GM23248 (cell line): Measurements from ENCODE around the gene MPPE1. TPM values are rescaled to one million over a fixed set of nuclear protein-coding genes. Genes with fewer than 3 reads are reported as not detected.
"Not testable (repeated sequence)": the region's sequence is repeated elsewhere in the genome, so short reads cannot be mapped to it uniquely, and the experiment has no call there.

ENCODE experiments used
- DNase-seq: peaks from one replicate; pipeline ENCODE4 v3.0.0-alpha.2; 2015
- H2AFZ ChIP-seq: fragments of 200-600 bp; sonication (generic); 2 replicates; pipeline ENCODE4 v1.6.1; 2016; ENCODE audit warnings: antibody characterized with exemption
- H3F3A ChIP-seq: fragments of 200-600 bp; sonication (generic); 2 replicates; pipeline ENCODE4 v1.6.1; 2016; ENCODE audit warnings: mild to moderate bottlenecking, antibody characterized with exemption, mixed run types; ENCODE audit not compliant: insufficient read depth
- H3K27ac ChIP-seq: fragments of 200-600 bp; sonication (generic); 2 replicates; pipeline ENCODE4 v1.5.1; 2016; ENCODE audit warnings: mild to moderate bottlenecking
- H3K27me3 ChIP-seq: fragments of 200-600 bp; sonication (generic); replicated peaks from 2 replicates; pipeline ENCODE4 v1.6.1; 2016; ENCODE audit warnings: mild to moderate bottlenecking; ENCODE audit not compliant: insufficient read depth
- H3K36me3 ChIP-seq: fragments of 200-600 bp; sonication (generic); 2 replicates; pipeline ENCODE4 v1.6.1; 2016; ENCODE audit warnings: low read depth, mild to moderate bottlenecking
- H3K4me1 ChIP-seq: fragments of 200-600 bp; sonication (generic); 2 replicates; pipeline ENCODE4 v1.6.1; 2016; ENCODE audit warnings: mild to moderate bottlenecking; ENCODE audit not compliant: insufficient read depth
- H3K4me2 ChIP-seq: fragments of 200-600 bp; sonication (generic); one replicate; pipeline ENCODE4 v1.6.1; 2016; ENCODE audit warnings: mild to moderate bottlenecking; ENCODE audit not compliant: unreplicated experiment
- H3K4me3 ChIP-seq: fragments of 200-600 bp; sonication (generic); 2 replicates; pipeline ENCODE4 v1.5.1; 2016; ENCODE audit warnings: mild to moderate bottlenecking
- H3K79me2 ChIP-seq: fragments of 200-600 bp; sonication (generic); 2 replicates; pipeline ENCODE4 v1.6.1; 2016; ENCODE audit warnings: mild to moderate bottlenecking; ENCODE audit not compliant: insufficient read depth
- H3K9ac ChIP-seq: fragments of 200-600 bp; sonication (generic); 2 replicates; pipeline ENCODE4 v1.6.1; 2016; ENCODE audit warnings: mild to moderate bottlenecking
- H3K9me2 ChIP-seq: fragments of 200-600 bp; sonication (generic); 2 replicates; pipeline ENCODE4 v1.6.1; 2016; ENCODE audit warnings: mixed run types, mild to moderate bottlenecking, moderate library complexity; ENCODE audit not compliant: insufficient read depth
- H3K9me3 ChIP-seq: fragments of 200-600 bp; sonication (generic); one replicate; pipeline ENCODE4 v1.6.1; 2017; ENCODE audit warnings: low read depth
- H4K20me1 ChIP-seq: fragments of 200-600 bp; sonication (generic); 2 replicates; pipeline ENCODE4 v1.6.0; 2016; ENCODE audit not compliant: insufficient read depth
- EZH2 ChIP-seq: fragments of 200-600 bp; sonication (generic); IDR thresholded peaks from 2 replicates; pipeline ENCODE4 v1.6.1; 2018; ENCODE audit warnings: antibody characterized with exemption, mild to moderate bottlenecking; ENCODE audit not compliant: insufficient read depth, poor library complexity, severe bottlenecking
- EZH2phosphoT487 ChIP-seq: fragments of 200-600 bp; sonication (generic); IDR thresholded peaks from 2 replicates; pipeline ENCODE4 v1.6.1; 2018; ENCODE audit warnings: antibody characterized with exemption, moderate library complexity, mild to moderate bottlenecking, low read depth; ENCODE audit not compliant: insufficient read depth
- WGBS, 2 experiments: methylation state at CpG; one replicate each; pipeline ENCODE4 v1.1.6; 2015 to 2017; ENCODE audit warnings: low lambda C conversion rate in 2 of 2, low coverage in 1 of 2; ENCODE audit errors: missing lambda C conversion rate in 2 of 2; 5-methylcytosine and 5-hydroxymethylcytosine counted together
- in situ Hi-C: fragments of 300-500 bp; cut with MboI; formaldehyde crosslinking; loops from 2 replicates; pipeline ENCODE4 v1.15.0; 2020
- polyA plus RNA-seq: library from polyadenylated mRNA; unstranded; fragments of >200 nt; fragmentation: Nextera tagmentation; extraction: Ambion mirVana; gene quantifications from 2 replicates; pipeline ENCODE4 v1.2.1, GENCODE V29; 2016
- total RNA-seq: library from RNA; depleted of rRNA; stranded (reverse); fragments of >200 nt; shearing (Covaris generic); gene quantifications from 2 replicates; pipeline ENCODE4 v1.2.3, GENCODE V29; 2014

The MPPE1 gene
- total and polyA plus RNA-seq, 2 experiments from 2014 or later, result 25.6 to 39.7 TPM

GRCh38 chr18:11857177-11857887, 50.8 kb downstream of the MPPE1 start:
- in situ Hi-C loops, result no loop called here
- TF ChIP-seq EZH2 (no peak), EZH2phosphoT487 (no peak)
- Histone ChIP-seq H3K36me3 (no peaks in the 10 kb centered on the region), H3K4me1 (peaks cover 39% of the 10 kb centered on the region), H3F3A (peaks cover 66% of the 10 kb centered on the region), H3K9ac (peak overlapping the region; percentile 87), H3K79me2 (peaks cover 32% of the 10 kb centered on the region), H3K27me3 (no peaks in the 10 kb centered on the region), H4K20me1 (no peaks in the 10 kb centered on the region), H3K27ac (peak overlapping the region; percentile 98), H3K4me2 (peak overlapping the region; percentile 74), H2AFZ (peak overlapping the region; percentile 59), H3K9me2 (no peaks in the 10 kb centered on the region), H3K9me3 (no peaks in the 10 kb centered on the region), H3K4me3 (peak overlapping the region; percentile 47)
- 2% methylated on average over 11 of the region's 11 CpGs for WGBS, 2 experiments
- peak; percentile 98 for DNase-seq

- H3K4me2 ChIP-seq, H3K9ac ChIP-seq, H3K36me3 ChIP-seq, H3K4me3 ChIP-seq, H3K9me3 ChIP-seq, H2AFZ ChIP-seq, H4K20me1 ChIP-seq, DNase-seq, H3K9me2 ChIP-seq, H3K27me3 ChIP-seq, in situ Hi-C loops: not testable (repeated sequence)
- Histone ChIP-seq H3F3A (peaks cover 79% of the 10 kb centered on the region), H3K27ac (peak overlapping the region; percentile 100; the same call in 1 of the 2 replicates), H3K79me2 (peaks cover 43% of the 10 kb centered on the region), H3K4me1 (peaks cover 38% of the 10 kb centered on the region)
- WGBS, 2 experiments, result 94 to 96% methylated on average over 6 of the region's 6 CpGs
These were observed 53.6 kb downstream of the MPPE1 start for GRCh38 chr18:11854554-11854953.

GRCh38 chr18:11851806-11852337, 56.2 kb downstream of the MPPE1 start:
- peaks cover 28% of the 10 kb centered on the region for H3K4me1 ChIP-seq
- no peaks in the 10 kb centered on the region for H3K27me3 ChIP-seq
- 1% methylated on average over 23 of the region's 23 CpGs for WGBS, 2 experiments
- no peaks in the 10 kb centered on the region for H3K9me2 ChIP-seq
- no peak overlapping the region for H2AFZ ChIP-seq
- in situ Hi-C loops, result no loop called here
- H3K9me3 ChIP-seq, result no peaks in the 10 kb centered on the region
- no peaks in the 10 kb centered on the region for H3K36me3 ChIP-seq
- no peak for TF ChIP-seq EZH2phosphoT487
- TF ChIP-seq EZH2, result no peak
- peak overlapping the region; percentile 100 for H3K27ac ChIP-seq
- peak overlapping the region; percentile 97 for H3K4me3 ChIP-seq
- peak; percentile 76 for DNase-seq
- peaks cover 56% of the 10 kb centered on the region for H3F3A ChIP-seq
- H3K79me2 ChIP-seq, result peaks cover 43% of the 10 kb centered on the region
- H3K4me2 ChIP-seq, result peak overlapping the region; percentile 100
- peak overlapping the region; percentile 99 for H3K9ac ChIP-seq
- no peaks in the 10 kb centered on the region for H4K20me1 ChIP-seq

GRCh38 chr18:11851146-11851805, 56.8 kb downstream of the MPPE1 start, which contains the start of gene CHMP1B:
CHMP1B (plus strand) TSS chr18:11851413; CDS start chr18:11851512, 99 bp downstream.
- peak within 1 kb of the TSS; percentile 74 for H2AFZ ChIP-seq
- H3K4me1 ChIP-seq, result peaks cover 22% of the 10 kb centered on the region
- in situ Hi-C loops, result no loop called here
- peak within 1 kb of the TSS; percentile 97 for H3K4me3 ChIP-seq
- H4K20me1 ChIP-seq, result no peaks in the 10 kb centered on the region
- peaks cover 50% of the 10 kb centered on the region for H3F3A ChIP-seq
- peak; percentile 99 for DNase-seq
- no peaks in the 10 kb centered on the region for H3K36me3 ChIP-seq
- peaks cover 43% of the 10 kb centered on the region for H3K79me2 ChIP-seq
- H3K27ac ChIP-seq, result peak within 1 kb of the TSS; percentile 100
- H3K9ac ChIP-seq, result peak within 1 kb of the TSS; percentile 99
- H3K27me3 ChIP-seq, result no peaks in the 10 kb centered on the region
- WGBS, 2 experiments, result 1% methylated on average over 50 to 53 of the region's 53 CpGs
- no peaks in the 10 kb centered on the region for H3K9me2 ChIP-seq
- no peak for TF ChIP-seq EZH2
- 0 out of 2 replicates have a peak, but pooled peaks have one; percentile 13 for TF ChIP-seq EZH2phosphoT487
- no peaks in the 10 kb centered on the region for H3K9me3 ChIP-seq
- peak within 1 kb of the TSS; percentile 100 for H3K4me2 ChIP-seq
